ENCODE results near the gene UBE2E3.
"Not testable (repeated sequence)": the region's sequence is repeated elsewhere in the genome, so short reads cannot be mapped to it uniquely, and the experiment has no call there.

Gene UBE2E3

GRCh38 chr2:181022652-181023051 is 42.2 kb downstream of the UBE2E3 start:
- DNase-seq: no peak

GRCh38 chr2:181025004-181025403 is 44.6 kb downstream of the UBE2E3 start:
- no peak for DNase-seq

- no peak for DNase-seq
Observed at GRCh38 chr2:181036445-181036844, 56.0 kb downstream of the UBE2E3 start.

- no peak for DNase-seq
Observed at GRCh38 chr2:181036848-181037603, 56.6 kb downstream of the UBE2E3 start.

GRCh38 chr2:181037922-181038321 is 57.5 kb downstream of the UBE2E3 start:
- no peak for DNase-seq

- DNase-seq: no peak
Observed at GRCh38 chr2:181038796-181039195, 58.4 kb downstream of the UBE2E3 start.

- DNase-seq: not testable (repeated sequence)
Observed at GRCh38 chr2:181040839-181041238, 60.4 kb downstream of the UBE2E3 start.

GRCh38 chr2:181041661-181042060 is 61.3 kb downstream of the UBE2E3 start:
- no peak for DNase-seq

- no peak for DNase-seq
Observed at GRCh38 chr2:181042706-181043105, 62.3 kb downstream of the UBE2E3 start.

- no peak for DNase-seq
Observed at GRCh38 chr2:181046833-181047232, 66.4 kb downstream of the UBE2E3 start.

- no peak for DNase-seq
Observed at GRCh38 chr2:181047829-181048228, 67.4 kb downstream of the UBE2E3 start.

- no peak for DNase-seq
Observed at GRCh38 chr2:181051861-181052522, 71.6 kb downstream of the UBE2E3 start.

GRCh38 chr2:181052523-181052891 is 72.1 kb downstream of the UBE2E3 start:
- DNase-seq: no peak

GRCh38 chr2:181054256-181054655 is 73.9 kb downstream of the UBE2E3 start:
- DNase-seq: no peak

- no peak for DNase-seq
Observed at GRCh38 chr2:181054843-181055242, 74.4 kb downstream of the UBE2E3 start.

GRCh38 chr2:181058378-181059269 is 78.2 kb downstream of the UBE2E3 start:
- no peak for DNase-seq

- DNase-seq: no peak
Observed at GRCh38 chr2:181063696-181064095, 83.3 kb downstream of the UBE2E3 start.

- no peak for DNase-seq
Observed at GRCh38 chr2:181065458-181065857, 85.1 kb downstream of the UBE2E3 start.

GRCh38 chr2:181066333-181066732 is 85.9 kb downstream of the UBE2E3 start:
- no peak for DNase-seq

GRCh38 chr2:181070119-181070835 is 89.9 kb downstream of the UBE2E3 start:
- no peak for DNase-seq

GRCh38 chr2:181070836-181071200 is 90.4 kb downstream of the UBE2E3 start:
- DNase-seq: no peak

GRCh38 chr2:181072486-181073235 is 92.3 kb downstream of the UBE2E3 start:
- DNase-seq: no peak

Data from right kidney (tissue), 1 donor.